Measurements from ENCODE around the gene VWDE. TPM values are rescaled to one million over a fixed set of nuclear protein-coding genes. Genes with fewer than 3 reads are reported as not detected.

Gene VWDE
- total and polyA plus RNA-seq, 2 of the 8 experiments (the other 6 are each of a cell fraction or from before 2014, with no cell fraction given) = 11.0 to 21.2 TPM

DNA sequence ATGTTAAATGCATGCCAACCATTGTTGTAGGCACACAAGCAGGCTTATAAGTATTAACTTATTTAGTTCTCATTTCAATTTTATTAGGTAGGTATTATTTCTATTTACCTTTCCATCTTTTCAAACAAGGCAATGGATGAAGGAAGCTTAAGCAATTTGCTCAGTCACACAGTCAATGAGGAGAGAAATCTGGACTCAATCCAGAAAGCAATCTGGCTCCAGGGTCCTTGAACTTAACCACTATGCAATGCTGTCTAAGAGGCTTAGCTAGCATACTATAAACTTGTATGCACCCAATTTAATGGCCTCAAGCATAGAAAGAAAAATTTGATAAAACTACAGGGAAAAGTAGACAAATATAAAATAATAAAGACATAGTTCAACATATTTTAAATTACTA, 88.6 kb downstream of the VWDE start:
- Histone ChIP-seq H3K9ac (replicated peaks in 1 of 4; ENCODE audit: extremely low read depth in 1 of 4, low read depth in 3 of 4, low read length in 3 of 4) (no peak overlapping the region), H2BK15ac (ENCODE audit: low read length) (no peak overlapping the region), H3K4ac (replicated peaks; ENCODE audit: insufficient read length, low read depth, low read length) (no peak overlapping the region), H3K27me3 (replicated peaks in 1 of 4; ENCODE audit: control insufficient read depth in 3 of 4, extremely low read depth in 1 of 4, insufficient read depth in 3 of 4, low read length in 3 of 4) (peaks cover 0 to 2% (median 0%) of the 10 kb centered on the region in 4 experiments; a peak in 1 of 7 replicates), H4K20me1 (replicated peaks in 1 of 2; ENCODE audit: control insufficient read depth in 1 of 2, insufficient read depth in 2 of 2, low read length in 2 of 2) (no peaks in the 10 kb centered on the region), H2BK12ac (ENCODE audit: low read depth, low read length) (no peak overlapping the region), H2AFZ (ENCODE audit: low read length) (no peak overlapping the region), H2AK5ac (ENCODE audit: low read depth, low read length) (no peak overlapping the region), H3K4me3 (ENCODE audit: extremely low read depth in 1 of 4, insufficient read depth in 2 of 4, low read depth in 3 of 4, low read length in 4 of 4) (no peak overlapping the region), H3K18ac (ENCODE audit: extremely low read depth, low read length) (no peak overlapping the region), H3K23me2 (ENCODE audit: low read depth, low read length) (no peaks in the 10 kb centered on the region), H3K9me3 (ENCODE audit: insufficient read depth in 2 of 2, low read depth in 1 of 2, low read length in 1 of 2) (no peaks in the 10 kb centered on the region), H2BK120ac (replicated peaks; ENCODE audit: low read depth, low read length) (no peak overlapping the region), H3K27ac (ENCODE audit: low read depth, low read length) (no peak overlapping the region), H4K91ac (replicated peaks; ENCODE audit: insufficient read length, low read length) (no peak overlapping the region), H3K79me2 (ENCODE audit: control insufficient read depth in 1 of 2, insufficient read depth in 2 of 2, low read length in 2 of 2) (no peaks in the 10 kb centered on the region), H3K56ac (replicated peaks; ENCODE audit: insufficient read length, low read depth, low read length) (no peak overlapping the region), H3K79me1 (ENCODE audit: low read depth, low read length) (no peaks in the 10 kb centered on the region), H4K8ac (ENCODE audit: extremely low read depth, insufficient read depth, low read length) (no peak overlapping the region), H4K5ac (ENCODE audit: insufficient read length, low read depth, low read length) (no peak overlapping the region), H3K4me1 (replicated peaks in 1 of 4; ENCODE audit: control insufficient read depth in 3 of 4, insufficient read depth in 4 of 4, low read length in 3 of 4) (no peaks in the 10 kb centered on the region), H3K14ac (ENCODE audit: insufficient read length) (no peak overlapping the region), H3K23ac (ENCODE audit: insufficient read length) (no peak overlapping the region), H3K36me3 (ENCODE audit: control insufficient read depth in 2 of 4, insufficient read depth in 4 of 4, low read length in 3 of 4) (no peaks in the 10 kb centered on the region), H3K4me2 (ENCODE audit: insufficient read depth in 1 of 2, low read depth in 2 of 2, low read length in 2 of 2) (no peak overlapping the region), H2BK20ac (ENCODE audit: low read length) (no peak overlapping the region), H2BK5ac (ENCODE audit: low read depth, low read length) (no peak overlapping the region)
- DNase-seq (ENCODE audit: low read depth in 1 of 2, low spot score in 2 of 2) = no peak
- no peak for TF ChIP-seq TAF1 (IDR thresholded peaks at IDR 0.05; ENCODE audit: low read depth, low read length)
- no peak for TF ChIP-seq ZNF274 (IDR thresholded peaks at IDR 0.05; ENCODE audit: borderline replicate concordance, extremely low read depth, low read length)
- no peak for TF ChIP-seq HDAC2 (IDR thresholded peaks at IDR 0.05; ENCODE audit: borderline replicate concordance in 1 of 2, low read depth in 2 of 2, low read length in 2 of 2)
- TF ChIP-seq TBP (IDR thresholded peaks at IDR 0.05; ENCODE audit: low read depth, low read length) = no peak
- TF ChIP-seq JUND (IDR thresholded peaks at IDR 0.05; ENCODE audit: low read length) = no peak
- TF ChIP-seq, protein P1, sequence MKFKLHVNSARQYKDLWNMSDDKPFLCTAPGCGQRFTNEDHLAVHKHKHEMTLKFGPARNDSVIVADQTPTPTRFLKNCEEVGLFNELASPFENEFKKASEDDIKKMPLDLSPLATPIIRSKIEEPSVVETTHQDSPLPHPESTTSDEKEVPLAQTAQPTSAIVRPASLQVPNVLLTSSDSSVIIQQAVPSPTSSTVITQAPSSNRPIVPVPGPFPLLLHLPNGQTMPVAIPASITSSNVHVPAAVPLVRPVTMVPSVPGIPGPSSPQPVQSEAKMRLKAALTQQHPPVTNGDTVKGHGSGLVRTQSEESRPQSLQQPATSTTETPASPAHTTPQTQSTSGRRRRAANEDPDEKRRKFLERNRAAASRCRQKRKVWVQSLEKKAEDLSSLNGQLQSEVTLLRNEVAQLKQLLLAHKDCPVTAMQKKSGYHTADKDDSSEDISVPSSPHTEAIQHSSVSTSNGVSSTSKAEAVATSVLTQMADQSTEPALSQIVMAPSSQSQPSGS (IDR thresholded peaks at IDR 0.05; ENCODE audit: low read length) = no peak
- FAIRE-seq = no peak
- ChIA-PET POLR2A (ENCODE audit: partially characterized antibody) (no interaction called here), CTCF (ENCODE audit: partially characterized antibody) (no interaction called here)

All from H1 (cell line).